ENCODE data around the gene FGFBP2. TPM values are rescaled to one million over a fixed set of nuclear protein-coding genes. Genes with fewer than 3 reads are reported as not detected.

The FGFBP2 gene
- total RNA-seq, 2 donors from 2014 or later, result 0.50 TPM; not detected in 1

GRCh38 chr4:15956179-15956850 lies 6.7 kb downstream of the FGFBP2 start:
- Mint-ChIP-seq H3K4me1 (peaks cover 6% of the 10 kb centered on the region), H3K27ac (peak overlapping the region; percentile 67), H3K4me3 (no peak overlapping the region), H3K27me3 (peaks cover 32% of the 10 kb centered on the region), H3K36me3 (ENCODE audit: low read depth) (no peaks in the 10 kb centered on the region)
- peak; percentile 19 to 61 (median 30) for DNase-seq
- no peaks in the 10 kb centered on the region for H3K9me3 ChIP-seq (ENCODE audit: control insufficient read depth, low read length, poor library complexity, severe bottlenecking)
- peak; percentile 93 for ATAC-seq

- H3K4me1 Mint-ChIP-seq, result peaks cover 6% of the 10 kb centered on the region
- H3K4me3 Mint-ChIP-seq, result no peak overlapping the region
- H3K36me3 Mint-ChIP-seq (ENCODE audit: low read depth), result no peaks in the 10 kb centered on the region
- no peak overlapping the region for H3K27ac Mint-ChIP-seq
- DNase-seq (no peak), ATAC-seq (no peak)
- H3K9me3 ChIP-seq (ENCODE audit: control insufficient read depth, low read length, poor library complexity, severe bottlenecking), result no peaks in the 10 kb centered on the region
- H3K27me3 Mint-ChIP-seq, result peaks cover 32% of the 10 kb centered on the region
These were observed 7.3 kb downstream of the FGFBP2 start for GRCh38 chr4:15955670-15956069.

- ATAC-seq, result no peak
- H3K4me3 Mint-ChIP-seq, result no peak overlapping the region
- H3K36me3 Mint-ChIP-seq (ENCODE audit: low read depth), result no peaks in the 10 kb centered on the region
- H3K4me1 Mint-ChIP-seq, result peaks cover 6% of the 10 kb centered on the region
- no peak overlapping the region for H3K27ac Mint-ChIP-seq
- H3K9me3 ChIP-seq (ENCODE audit: control insufficient read depth, low read length, poor library complexity, severe bottlenecking), result no peaks in the 10 kb centered on the region
- H3K27me3 Mint-ChIP-seq, result peaks cover 16% of the 10 kb centered on the region
- no peak for DNase-seq
These were observed 9.3 kb downstream of the FGFBP2 start for GRCh38 chr4:15953625-15954024.

GRCh38 chr4:15951781-15952180 lies 11.2 kb downstream of the FGFBP2 start:
- no peak overlapping the region for H3K27ac Mint-ChIP-seq
- H3K27me3 Mint-ChIP-seq, result peaks cover 10% of the 10 kb centered on the region

GRCh38 chr4:15948826-15949225 lies 14.1 kb downstream of the FGFBP2 start:
- Mint-ChIP-seq H3K4me3 (no peak overlapping the region), H3K4me1 (no peaks in the 10 kb centered on the region), H3K36me3 (ENCODE audit: low read depth) (no peaks in the 10 kb centered on the region)

More at GRCh38 chr4:15951781-15952180, 11.2 kb downstream of the FGFBP2 start:
- H3K9me3 ChIP-seq (ENCODE audit: control insufficient read depth, low read length, poor library complexity, severe bottlenecking), result no peaks in the 10 kb centered on the region
- Mint-ChIP-seq H3K4me1 (peaks cover 6% of the 10 kb centered on the region), H3K4me3 (no peak overlapping the region), H3K36me3 (ENCODE audit: low read depth) (no peaks in the 10 kb centered on the region)
- ATAC-seq (no peak), DNase-seq (no peak)

GRCh38 chr4:15947684-15948083 lies 15.3 kb downstream of the FGFBP2 start:
- H3K27me3 Mint-ChIP-seq, result peaks cover 13% of the 10 kb centered on the region
- no peaks in the 10 kb centered on the region for H3K36me3 Mint-ChIP-seq (ENCODE audit: low read depth)
- no peak for ATAC-seq
- no peaks in the 10 kb centered on the region for H3K4me1 Mint-ChIP-seq
- H3K9me3 ChIP-seq (ENCODE audit: control insufficient read depth, low read length, poor library complexity, severe bottlenecking), result no peaks in the 10 kb centered on the region
- no peak for DNase-seq
- no peak overlapping the region for H3K27ac Mint-ChIP-seq
- H3K4me3 Mint-ChIP-seq, result no peak overlapping the region

More at GRCh38 chr4:15948826-15949225, 14.1 kb downstream of the FGFBP2 start:
- Mint-ChIP-seq H3K27me3 (peaks cover 9% of the 10 kb centered on the region), H3K27ac (no peak overlapping the region)
- DNase-seq, result no peak
- H3K9me3 ChIP-seq (ENCODE audit: control insufficient read depth, low read length, poor library complexity, severe bottlenecking), result no peaks in the 10 kb centered on the region
- no peak for ATAC-seq

- H3K9me3 ChIP-seq (ENCODE audit: control insufficient read depth, low read length, poor library complexity, severe bottlenecking), result no peaks in the 10 kb centered on the region
- DNase-seq (no peak), ATAC-seq (no peak)
- H3K27ac Mint-ChIP-seq, result no peak overlapping the region
- H3K27me3 Mint-ChIP-seq, result peaks cover 29% of the 10 kb centered on the region
- H3K4me1 Mint-ChIP-seq, result no peaks in the 10 kb centered on the region
- no peak overlapping the region for H3K4me3 Mint-ChIP-seq
- H3K36me3 Mint-ChIP-seq (ENCODE audit: low read depth), result no peaks in the 10 kb centered on the region
These were observed 17.5 kb downstream of the FGFBP2 start for GRCh38 chr4:15945516-15945915.

GRCh38 chr4:15944895-15945294 lies 18.1 kb downstream of the FGFBP2 start:
- DNase-seq (no peak), ATAC-seq (no peak)
- no peaks in the 10 kb centered on the region for H3K9me3 ChIP-seq (ENCODE audit: control insufficient read depth, low read length, poor library complexity, severe bottlenecking)
- Mint-ChIP-seq H3K36me3 (ENCODE audit: low read depth) (no peaks in the 10 kb centered on the region), H3K27ac (no peak overlapping the region), H3K4me1 (no peaks in the 10 kb centered on the region), H3K4me3 (no peak overlapping the region), H3K27me3 (peaks cover 35% of the 10 kb centered on the region)

GRCh38 chr4:15942283-15942682 lies 20.7 kb downstream of the FGFBP2 start:
- no peak for ATAC-seq
- H3K27ac Mint-ChIP-seq, result no peak overlapping the region

GRCh38 chr4:15938640-15939039 lies 24.3 kb downstream of the FGFBP2 start, which contains the start of gene FGFBP1:
Gene FGFBP1 (minus strand): TSS chr4:15938740. CDS start chr4:15936632, 2,108 bp downstream.
- peaks cover 7% of the 10 kb centered on the region for H3K36me3 Mint-ChIP-seq (ENCODE audit: low read depth)

More at GRCh38 chr4:15942283-15942682, 20.7 kb downstream of the FGFBP2 start:
- Mint-ChIP-seq H3K4me3 (no peak overlapping the region), H3K36me3 (ENCODE audit: low read depth) (no peaks in the 10 kb centered on the region), H3K27me3 (peaks cover 56% of the 10 kb centered on the region), H3K4me1 (no peaks in the 10 kb centered on the region)
- no peak for DNase-seq
- no peaks in the 10 kb centered on the region for H3K9me3 ChIP-seq (ENCODE audit: control insufficient read depth, low read length, poor library complexity, severe bottlenecking)

GRCh38 chr4:15938182-15938581 lies 24.8 kb downstream of the FGFBP2 start:
- Mint-ChIP-seq H3K27ac (no peak overlapping the region), H3K27me3 (peaks cover 81% of the 10 kb centered on the region), H3K36me3 (ENCODE audit: low read depth) (peaks cover 7% of the 10 kb centered on the region), H3K4me1 (no peaks in the 10 kb centered on the region), H3K4me3 (no peak overlapping the region)
- H3K9me3 ChIP-seq (ENCODE audit: control insufficient read depth, low read length, poor library complexity, severe bottlenecking), result no peaks in the 10 kb centered on the region
- DNase-seq, result no peak
- no peak for ATAC-seq

More at GRCh38 chr4:15938640-15939039, 24.3 kb downstream of the FGFBP2 start, which contains the start of gene FGFBP1:
- H3K4me3 Mint-ChIP-seq, result no peak within 1 kb of the TSS
- no peak for ATAC-seq
- no peaks in the 10 kb centered on the region for H3K9me3 ChIP-seq (ENCODE audit: control insufficient read depth, low read length, poor library complexity, severe bottlenecking)
- peaks cover 78% of the 10 kb centered on the region for H3K27me3 Mint-ChIP-seq
- no peak for DNase-seq
- H3K27ac Mint-ChIP-seq, result no peak within 1 kb of the TSS
- H3K4me1 Mint-ChIP-seq, result no peaks in the 10 kb centered on the region

- Mint-ChIP-seq H3K4me1 (no peaks in the 10 kb centered on the region), H3K27me3 (peaks cover 83% of the 10 kb centered on the region), H3K27ac (no peak overlapping the region), H3K36me3 (ENCODE audit: low read depth) (peaks cover 7% of the 10 kb centered on the region), H3K4me3 (no peak overlapping the region)
- H3K9me3 ChIP-seq (ENCODE audit: control insufficient read depth, low read length, poor library complexity, severe bottlenecking), result no peaks in the 10 kb centered on the region
- DNase-seq (no peak), ATAC-seq (no peak)
These were observed 26.5 kb downstream of the FGFBP2 start for GRCh38 chr4:15936495-15936894.

- no peaks in the 10 kb centered on the region for H3K9me3 ChIP-seq (ENCODE audit: control insufficient read depth, low read length, poor library complexity, severe bottlenecking)
- ATAC-seq, result no peak
- Mint-ChIP-seq H3K4me1 (no peaks in the 10 kb centered on the region), H3K27ac (no peak overlapping the region), H3K27me3 (peaks cover 88% of the 10 kb centered on the region), H3K4me3 (no peak overlapping the region), H3K36me3 (ENCODE audit: low read depth) (peaks cover 7% of the 10 kb centered on the region)
- no peak for DNase-seq
These were observed 27.2 kb downstream of the FGFBP2 start for GRCh38 chr4:15935504-15936402.
